GM13977 (cell line): ENCODE data around the gene ATXN7L1.

Experiments used
- DNase-seq: peaks from one replicate; pipeline ENCODE4 v3.0.0; 2012; ENCODE audit warnings: low spot score
- in situ Hi-C: fragments of 300-500 bp; cut with MboI; formaldehyde crosslinking; loops from one replicate; pipeline ENCODE4 v1.12.0; 2022; ENCODE audit warnings: low sequenced_read_pairs, low pct_unique_long_range_greater_than_20kb, mixed read lengths, inconsistent platforms; ENCODE audit not compliant: unreplicated experiment
- TF ChIP-seq, protein P1 (sequence below): IDR thresholded peaks from 2 replicates; pipeline ENCODE4 v1.5.1; 2012; ENCODE audit warnings: mild to moderate bottlenecking, control low read depth; ENCODE audit not compliant: insufficient read depth; ENCODE audit errors: extremely low read depth, missing control alignments

ATXN7L1 gene

DNA sequence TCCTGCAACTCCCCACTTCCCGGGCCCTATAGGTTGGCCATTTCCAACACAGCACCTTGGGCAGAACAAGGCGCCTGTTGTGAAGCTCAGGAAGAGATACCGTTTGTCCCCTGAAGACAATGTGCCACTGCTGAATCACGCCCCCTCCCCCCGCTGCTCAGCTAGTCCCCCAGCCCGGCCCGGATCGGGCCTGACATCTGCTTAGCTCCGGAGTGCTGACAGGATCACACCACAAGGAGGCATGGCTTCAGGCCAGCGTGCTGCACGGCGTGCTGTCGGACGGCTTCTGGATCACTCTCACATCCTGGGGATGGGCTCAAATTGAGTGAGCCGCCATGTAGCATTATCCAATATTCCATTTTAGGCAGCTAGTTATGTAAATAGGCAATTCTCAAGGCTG lies 233.0 kb downstream of the ATXN7L1 start:
- in situ Hi-C loops, result no loop called here
- no peak for DNase-seq
- TF ChIP-seq, protein P1, sequence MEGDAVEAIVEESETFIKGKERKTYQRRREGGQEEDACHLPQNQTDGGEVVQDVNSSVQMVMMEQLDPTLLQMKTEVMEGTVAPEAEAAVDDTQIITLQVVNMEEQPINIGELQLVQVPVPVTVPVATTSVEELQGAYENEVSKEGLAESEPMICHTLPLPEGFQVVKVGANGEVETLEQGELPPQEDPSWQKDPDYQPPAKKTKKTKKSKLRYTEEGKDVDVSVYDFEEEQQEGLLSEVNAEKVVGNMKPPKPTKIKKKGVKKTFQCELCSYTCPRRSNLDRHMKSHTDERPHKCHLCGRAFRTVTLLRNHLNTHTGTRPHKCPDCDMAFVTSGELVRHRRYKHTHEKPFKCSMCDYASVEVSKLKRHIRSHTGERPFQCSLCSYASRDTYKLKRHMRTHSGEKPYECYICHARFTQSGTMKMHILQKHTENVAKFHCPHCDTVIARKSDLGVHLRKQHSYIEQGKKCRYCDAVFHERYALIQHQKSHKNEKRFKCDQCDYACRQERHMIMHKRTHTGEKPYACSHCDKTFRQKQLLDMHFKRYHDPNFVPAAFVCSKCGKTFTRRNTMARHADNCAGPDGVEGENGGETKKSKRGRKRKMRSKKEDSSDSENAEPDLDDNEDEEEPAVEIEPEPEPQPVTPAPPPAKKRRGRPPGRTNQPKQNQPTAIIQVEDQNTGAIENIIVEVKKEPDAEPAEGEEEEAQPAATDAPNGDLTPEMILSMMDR, result no peak

DNA sequence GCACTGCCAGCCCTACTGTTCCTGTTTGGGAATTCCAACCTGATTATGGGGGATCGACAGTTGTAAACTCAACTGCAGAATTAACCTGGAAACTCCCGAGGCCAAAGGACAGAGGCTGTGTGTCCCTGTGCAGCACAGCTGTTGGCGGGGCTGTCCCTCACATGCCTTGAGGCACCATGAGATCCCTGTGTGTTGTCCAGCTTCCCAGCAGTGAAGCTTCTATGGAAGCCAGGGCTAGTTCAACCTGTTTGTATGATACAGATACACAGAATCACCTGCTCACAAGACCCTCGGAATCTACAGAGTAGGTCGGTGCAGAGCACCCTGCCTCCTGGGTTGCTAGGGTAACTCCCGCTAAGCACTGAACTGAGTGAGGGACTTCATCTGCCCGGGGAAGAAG lies 234.1 kb downstream of the ATXN7L1 start:
- in situ Hi-C loops, result no loop called here
- DNase-seq, result no peak
- TF ChIP-seq, protein P1, result no peak

DNA sequence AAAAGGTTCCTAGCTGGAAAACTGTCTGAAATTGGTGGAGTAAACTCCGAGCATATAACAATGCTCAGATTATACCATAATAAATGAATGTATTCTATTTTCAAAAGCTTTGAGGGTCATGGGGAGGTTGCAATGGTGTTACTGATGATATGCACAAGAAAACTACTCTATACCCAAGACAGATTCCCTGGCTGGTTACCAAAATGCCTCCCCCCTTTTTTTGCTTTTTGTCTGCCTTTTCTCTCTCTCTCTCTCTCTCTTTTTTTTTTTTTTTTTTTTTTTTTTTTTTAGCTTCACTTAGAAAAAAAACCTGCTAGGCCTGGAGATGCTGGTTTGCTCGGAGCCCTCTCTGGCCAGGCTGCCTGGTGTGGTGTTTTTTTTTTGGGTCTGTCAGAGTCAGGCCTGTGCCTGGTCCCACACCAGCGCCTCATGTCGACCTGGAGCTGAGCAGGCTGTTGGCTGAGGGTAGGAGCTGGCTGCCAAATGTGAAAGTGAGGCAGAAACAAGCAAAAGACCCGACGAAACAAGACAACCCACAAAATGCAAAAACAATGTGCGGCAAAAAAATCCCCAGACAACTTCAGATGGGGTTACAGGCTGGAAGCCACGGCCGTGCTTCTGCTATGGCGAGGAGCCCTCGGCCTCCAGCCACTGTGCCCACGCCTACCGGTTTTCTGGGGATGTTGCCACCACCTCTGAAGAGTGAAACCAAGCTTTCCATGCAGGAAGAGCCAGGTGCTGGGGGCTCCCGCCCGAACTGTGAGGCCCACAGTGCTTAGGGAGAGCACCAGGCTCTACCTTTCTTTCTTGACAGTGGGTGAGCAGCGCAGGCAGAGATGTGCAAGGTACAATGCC lies 235.2 kb downstream of the ATXN7L1 start:
- DNase-seq, result no peak
- TF ChIP-seq, protein P1, result no peak
- in situ Hi-C loops, result no loop called here

DNA sequence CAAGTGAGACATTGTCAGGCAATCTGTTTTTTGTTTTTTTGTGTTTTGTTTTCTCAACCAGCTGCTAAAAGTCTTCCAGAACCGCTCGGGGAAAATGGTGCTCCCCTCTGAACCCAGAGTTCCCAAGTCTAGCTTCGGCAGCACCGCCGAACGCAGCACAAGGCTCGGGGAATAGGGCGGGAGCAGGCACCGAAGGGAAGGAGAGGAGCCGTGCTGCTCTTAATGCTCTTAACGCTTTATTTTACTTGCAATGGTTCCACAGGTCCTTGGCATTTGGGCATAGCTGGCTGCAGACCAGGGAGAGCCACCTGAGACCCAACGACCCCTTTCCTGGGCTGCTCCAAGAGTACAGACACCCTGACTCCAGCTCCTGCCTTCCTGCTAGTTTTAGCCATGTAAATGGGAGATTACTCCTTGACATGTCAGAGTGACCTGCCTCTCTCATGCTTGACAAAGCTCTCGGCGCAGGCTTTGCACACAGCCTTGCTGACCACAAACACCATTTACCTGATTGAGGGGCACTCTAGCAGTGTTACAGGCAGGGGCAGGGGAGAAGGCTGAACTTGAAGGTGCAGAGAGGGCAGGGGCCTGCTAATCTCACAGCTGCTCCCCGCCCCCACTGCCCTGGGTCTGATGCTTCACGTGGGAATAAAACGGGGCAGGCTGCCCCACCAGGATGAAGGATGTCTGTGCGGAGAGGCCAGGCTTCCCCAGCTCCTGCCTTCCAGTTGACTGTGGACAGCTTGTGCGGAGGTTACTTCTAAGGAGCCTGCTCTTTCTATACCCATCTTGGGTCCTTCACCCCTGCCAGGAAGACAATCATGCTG lies 236.5 kb downstream of the ATXN7L1 start:
- DNase-seq, result no peak
- in situ Hi-C loops, result no loop called here
- TF ChIP-seq, protein P1, result no peak

DNA sequence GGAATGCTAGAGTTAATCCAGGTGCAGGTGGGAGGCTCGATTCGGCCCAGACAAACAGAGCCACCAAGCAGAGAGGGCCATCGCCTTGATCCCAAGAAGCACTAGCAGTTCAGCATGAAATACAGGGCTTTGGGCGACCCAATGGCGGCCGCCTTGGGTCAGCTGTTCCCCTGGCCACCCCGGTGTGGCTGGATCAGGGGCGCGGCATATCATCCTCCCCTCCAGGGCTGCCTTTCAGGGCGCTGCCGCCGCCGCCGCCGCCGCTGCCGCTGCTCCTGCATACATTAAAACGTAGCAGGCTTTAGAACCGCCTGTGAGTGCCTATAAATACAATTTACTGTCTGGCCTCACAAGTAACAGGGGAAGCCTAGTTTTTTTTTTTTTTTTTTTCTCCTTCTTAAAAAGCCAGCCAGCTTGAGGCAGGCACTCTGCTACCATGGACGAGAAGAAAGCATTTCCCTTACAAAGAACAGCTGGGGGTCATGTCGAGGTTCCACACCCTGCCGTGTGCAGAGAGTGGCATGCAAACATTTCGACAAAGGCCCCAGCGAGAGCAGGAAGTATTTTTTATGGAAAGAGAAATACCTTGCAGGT lies 237.4 kb downstream of the ATXN7L1 start:
- DNase-seq, result no peak
- TF ChIP-seq, protein P1, result no peak
- in situ Hi-C loops, result no loop called here

DNA sequence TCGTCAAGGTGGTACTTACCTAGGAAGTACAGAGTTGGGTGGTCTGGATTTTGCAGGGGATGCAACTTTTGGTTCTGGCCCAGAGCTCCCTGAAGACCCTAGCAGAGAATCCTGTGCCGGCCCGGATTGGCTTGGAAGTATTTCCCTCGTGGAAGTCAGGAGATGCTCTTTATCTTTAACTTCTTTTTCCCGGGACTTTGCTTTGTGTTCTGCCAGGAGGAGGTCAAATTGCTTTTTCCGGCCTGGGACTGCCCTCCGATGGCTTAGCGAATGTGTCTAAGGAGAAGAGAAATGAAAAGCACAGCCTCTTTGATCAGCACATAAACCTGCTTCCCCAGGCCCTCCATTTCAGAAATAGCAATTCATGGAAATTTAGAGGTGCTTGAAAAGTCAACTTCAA lies 238.1 kb downstream of the ATXN7L1 start:
- TF ChIP-seq, protein P1, result no peak
- no peak for DNase-seq
- in situ Hi-C loops, result no loop called here
